Stimulated activated effector memory CD8-positive, alpha-beta T cell treated with anti-CD3 and anti-CD28 coated beads, Interleukin-12 subunit alpha, Interleukin-12 subunit beta, amount 100 ng/mL, for 72 hours (primary cell): ENCODE measurements around the gene TRIM52.
A peak's percentile ranks its signal among the peaks of the same experiment; 100 is the strongest.

Experiments
- ATAC-seq: fragments of 150-1000 bp; cut with Tn5 transposase; 2 replicates; pipeline ENCODE4 v1.10.0; 2021
- DNase-seq, 2 donors: peaks; one replicate each; pipeline ENCODE4 v3.0.0; 2021 to 2022; ENCODE audit warnings: low spot score in 2 of 2
- H3K27ac Mint-ChIP-seq: one replicate; pipeline ENCODE4 v1.8.0; 2022; ENCODE audit warnings: mild to moderate bottlenecking, mixed read lengths
- H3K36me3 Mint-ChIP-seq: one replicate; pipeline ENCODE4 v1.8.0; 2022; ENCODE audit warnings: mild to moderate bottlenecking, mixed read lengths
- H3K4me1 Mint-ChIP-seq: one replicate; pipeline ENCODE4 v1.8.0; 2022; ENCODE audit warnings: mixed read lengths
- H3K4me3 Mint-ChIP-seq: one replicate; pipeline ENCODE4 v1.8.0; 2022; ENCODE audit warnings: mild to moderate bottlenecking, mixed read lengths
- H3K9me3 Mint-ChIP-seq: one replicate; pipeline ENCODE4 v1.8.0; 2022; ENCODE audit warnings: mixed read lengths

The TRIM52 gene

GRCh38 chr5:181265092-181265671 lies 4.2 kb upstream of the TRIM52 start:
- no peak for ATAC-seq
- DNase-seq: no peak
- H3K4me3 Mint-ChIP-seq: no peak overlapping the region
- H3K4me1 Mint-ChIP-seq: peaks cover 9% of the 10 kb centered on the region
- peaks cover 24% of the 10 kb centered on the region for H3K36me3 Mint-ChIP-seq
- no peaks in the 10 kb centered on the region for H3K9me3 Mint-ChIP-seq
- H3K27ac Mint-ChIP-seq: no peak overlapping the region

DNA sequence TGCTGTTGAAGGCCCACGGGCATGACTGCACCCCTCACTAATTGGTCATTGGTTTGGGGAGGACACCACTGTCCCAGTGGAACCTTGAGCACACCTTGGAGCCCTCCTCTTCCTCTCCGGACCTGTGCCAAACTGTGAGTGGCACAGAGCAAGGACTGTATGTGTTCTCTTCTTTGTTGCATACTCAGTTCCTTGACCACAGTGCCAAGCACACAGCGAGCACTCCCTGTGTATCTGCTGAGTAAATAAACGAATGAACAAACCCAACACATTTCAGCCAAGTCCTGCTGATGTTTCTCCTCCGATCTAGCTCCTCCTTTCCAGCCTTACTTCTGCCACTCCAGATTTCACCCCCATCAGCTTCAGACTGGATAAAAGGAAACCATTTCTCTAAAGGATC lies 2.7 kb upstream of the TRIM52 start:
- H3K4me3 Mint-ChIP-seq: peak overlapping the region; percentile 97
- DNase-seq: no peak
- ATAC-seq: no peak
- peaks cover 18% of the 10 kb centered on the region for H3K4me1 Mint-ChIP-seq
- peaks cover 24% of the 10 kb centered on the region for H3K36me3 Mint-ChIP-seq
- H3K27ac Mint-ChIP-seq: peak overlapping the region; percentile 96
- H3K9me3 Mint-ChIP-seq: no peaks in the 10 kb centered on the region

DNA sequence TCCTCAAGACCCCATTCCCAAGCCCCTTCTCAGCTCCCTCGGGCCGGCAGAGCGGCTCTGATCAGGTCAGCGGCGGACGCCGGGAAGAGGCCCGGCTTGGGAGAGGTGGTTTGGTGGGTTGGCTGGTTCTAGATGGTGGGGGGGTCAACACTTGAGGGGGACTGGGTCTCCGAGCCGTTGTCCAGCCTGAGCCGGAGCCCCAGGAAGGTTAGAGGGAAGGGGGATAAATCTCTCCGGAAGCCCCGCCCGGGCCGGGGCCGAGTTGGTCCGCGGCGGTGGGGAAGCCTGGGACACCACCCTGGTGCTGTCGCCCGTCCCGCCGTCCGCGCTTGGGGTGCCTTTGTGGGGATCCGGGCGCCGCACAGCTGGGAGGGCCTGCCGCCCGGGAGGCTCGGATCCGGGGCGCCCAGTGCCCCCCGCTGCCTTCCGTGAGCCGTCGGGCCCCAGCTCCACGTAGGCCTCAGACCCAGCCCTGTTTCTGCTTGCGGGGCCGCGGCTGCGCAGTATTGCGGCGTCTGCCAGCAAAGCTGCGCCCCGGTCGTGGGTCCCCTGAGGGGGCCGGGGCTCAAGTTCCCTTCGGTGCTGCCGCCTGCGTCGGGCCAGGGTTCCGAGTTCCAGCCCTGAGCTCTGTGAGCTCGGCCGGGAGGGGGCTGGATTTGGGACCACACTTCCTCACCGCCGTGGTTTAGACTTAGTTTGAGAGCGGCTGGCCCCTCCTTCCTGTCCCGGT lies 542 bp upstream of the TRIM52 start:
- Mint-ChIP-seq H3K9me3 (no peaks in the 10 kb centered on the region), H3K36me3 (peaks cover 45% of the 10 kb centered on the region), H3K4me1 (peaks cover 24% of the 10 kb centered on the region), H3K4me3 (peak overlapping the region; percentile 97), H3K27ac (peak overlapping the region; percentile 96)
- ATAC-seq (peak; percentile 74), DNase-seq (peak; percentile 67 to 92)

- Mint-ChIP-seq H3K36me3 (peaks cover 58% of the 10 kb centered on the region), H3K4me3 (peak overlapping the region; percentile 97), H3K27ac (peak overlapping the region; percentile 96), H3K4me1 (peaks cover 32% of the 10 kb centered on the region), H3K9me3 (no peaks in the 10 kb centered on the region)
- no peak for DNase-seq
- ATAC-seq: no peak
Measured at GRCh38 chr5:181259974-181260719, 796 bp downstream of the TRIM52 start.

DNA sequence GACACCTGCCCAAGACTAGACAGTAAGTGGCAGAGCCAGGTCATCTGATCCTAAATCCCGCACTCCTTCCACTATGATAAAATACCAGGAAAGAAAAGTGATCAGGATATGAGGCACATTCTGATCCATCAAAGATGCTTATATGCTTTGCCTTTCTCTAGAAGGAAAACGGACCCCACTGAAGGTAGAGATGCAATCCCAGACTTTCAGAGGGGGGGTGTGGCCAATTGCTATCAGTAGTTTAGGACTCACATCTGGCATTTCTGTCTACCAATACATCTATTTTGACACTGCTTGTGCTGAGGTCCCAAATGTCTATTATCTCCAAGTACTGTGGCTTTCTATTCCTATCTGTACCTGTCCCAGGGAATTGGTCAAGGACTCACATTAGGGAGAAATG lies 1.7 kb downstream of the TRIM52 start:
- Mint-ChIP-seq H3K9me3 (no peaks in the 10 kb centered on the region), H3K27ac (peak overlapping the region; percentile 96), H3K4me1 (peaks cover 38% of the 10 kb centered on the region), H3K4me3 (peak overlapping the region; percentile 97), H3K36me3 (peaks cover 64% of the 10 kb centered on the region)
- DNase-seq: no peak
- no peak for ATAC-seq

DNA sequence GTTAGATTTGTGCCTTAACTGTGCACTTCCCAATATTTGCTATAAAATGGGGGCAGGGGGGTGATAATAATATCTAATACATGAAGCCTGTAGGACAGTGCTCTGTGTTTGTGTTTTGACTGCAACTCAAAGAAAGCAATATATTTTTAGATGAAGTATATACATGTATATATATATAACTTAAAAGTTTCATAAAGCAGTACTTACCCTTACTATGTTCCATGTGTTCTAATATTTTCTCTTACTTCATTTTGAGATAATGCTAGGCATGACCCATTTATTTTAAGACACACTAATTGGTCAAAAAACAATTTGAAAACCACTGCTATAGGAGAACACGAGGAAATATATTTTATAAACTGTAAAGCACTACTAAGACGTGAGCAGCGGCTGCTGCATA lies 2.4 kb downstream of the TRIM52 start:
- Mint-ChIP-seq H3K4me3 (peak overlapping the region; percentile 97), H3K9me3 (no peaks in the 10 kb centered on the region), H3K4me1 (peaks cover 44% of the 10 kb centered on the region), H3K27ac (peak overlapping the region; percentile 37), H3K36me3 (peaks cover 64% of the 10 kb centered on the region)
- no peak for DNase-seq
- no peak for ATAC-seq

GRCh38 chr5:181255836-181256578 lies 4.9 kb downstream of the TRIM52 start:
- ATAC-seq (no peak), DNase-seq (no peak)
- H3K9me3 Mint-ChIP-seq: no peaks in the 10 kb centered on the region
- H3K4me1 Mint-ChIP-seq: peaks cover 54% of the 10 kb centered on the region
- peaks cover 77% of the 10 kb centered on the region for H3K36me3 Mint-ChIP-seq
- peak overlapping the region; percentile 23 for H3K27ac Mint-ChIP-seq
- no peak overlapping the region for H3K4me3 Mint-ChIP-seq

- no peak for DNase-seq
- Mint-ChIP-seq H3K4me1 (peaks cover 54% of the 10 kb centered on the region), H3K36me3 (peaks cover 80% of the 10 kb centered on the region), H3K27ac (no peak overlapping the region), H3K9me3 (no peaks in the 10 kb centered on the region), H3K4me3 (no peak overlapping the region)
- ATAC-seq: no peak
Measured at GRCh38 chr5:181255276-181255675, 5.7 kb downstream of the TRIM52 start.

GRCh38 chr5:181248277-181248676 lies 12.7 kb downstream of the TRIM52 start:
- Mint-ChIP-seq H3K4me1 (peaks cover 67% of the 10 kb centered on the region), H3K9me3 (no peaks in the 10 kb centered on the region), H3K36me3 (peaks cover 95% of the 10 kb centered on the region), H3K4me3 (peak overlapping the region; percentile 97), H3K27ac (peak overlapping the region; percentile 100)
- no peak for ATAC-seq
- DNase-seq: no peak

- ATAC-seq (peak; percentile 54), DNase-seq (peak; percentile 68 to 91)
- peak overlapping the region; percentile 97 for H3K4me3 Mint-ChIP-seq
Measured at GRCh38 chr5:181246276-181247049, 14.5 kb downstream of the TRIM52 start.

GRCh38 chr5:181245427-181246275 lies 15.3 kb downstream of the TRIM52 start:
- peaks cover 98% of the 10 kb centered on the region for H3K36me3 Mint-ChIP-seq

More at GRCh38 chr5:181246276-181247049, 14.5 kb downstream of the TRIM52 start:
- H3K36me3 Mint-ChIP-seq: peaks cover 98% of the 10 kb centered on the region
- H3K27ac Mint-ChIP-seq: peak overlapping the region; percentile 100
- H3K9me3 Mint-ChIP-seq: no peaks in the 10 kb centered on the region
- H3K4me1 Mint-ChIP-seq: peaks cover 71% of the 10 kb centered on the region

DNA sequence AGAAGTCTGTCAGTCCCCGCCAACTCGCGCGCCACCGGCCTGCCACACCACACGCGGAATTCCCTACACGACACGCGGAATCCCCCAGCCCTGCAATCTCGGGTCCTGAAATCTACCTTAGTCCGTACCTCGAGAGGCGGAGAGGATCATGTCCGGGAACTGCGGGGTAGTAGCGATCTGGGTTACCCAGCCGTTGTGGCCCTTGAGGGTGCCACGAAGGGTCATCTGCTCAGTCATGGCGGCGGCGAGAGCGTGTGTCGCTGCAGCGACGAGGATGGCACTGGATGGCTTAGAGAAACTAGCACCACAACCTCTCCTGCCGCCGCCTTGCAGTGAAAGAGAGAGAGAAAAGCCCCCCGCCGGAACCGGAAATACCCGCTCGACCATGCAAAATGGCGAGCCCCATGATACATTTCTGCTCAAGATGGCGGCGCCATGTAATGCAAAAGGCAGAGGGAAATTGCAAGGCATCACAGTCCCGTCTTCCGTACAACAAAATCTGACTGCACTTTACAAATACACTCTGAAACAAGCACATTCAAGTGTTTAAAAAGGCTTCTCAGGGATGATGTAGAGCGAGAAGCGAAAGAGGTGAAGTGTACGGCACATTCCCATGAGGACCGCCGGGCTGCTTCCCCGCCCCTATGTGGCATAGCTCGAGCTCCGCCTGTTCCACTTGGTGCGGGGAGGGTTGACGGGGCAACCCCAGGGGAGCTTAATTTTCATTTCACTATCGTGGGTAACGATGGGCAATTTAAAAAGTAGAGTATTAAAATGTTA lies 17.2 kb downstream of the TRIM52 start, which contains the start of gene RACK1:
Gene RACK1, minus strand, starts transcription at position 343 of the 780 bp plus-strand sequence. Its CDS starts 106 bp downstream, at position 237.
- Mint-ChIP-seq H3K4me3 (peak within 1 kb of the TSS; percentile 97), H3K9me3 (no peaks in the 10 kb centered on the region), H3K27ac (peak within 1 kb of the TSS; percentile 100), H3K4me1 (peaks cover 63% of the 10 kb centered on the region), H3K36me3 (peaks cover 98% of the 10 kb centered on the region)
- DNase-seq (peak; percentile 69 to 93), ATAC-seq (peak; percentile 77)

More at GRCh38 chr5:181245427-181246275, 15.3 kb downstream of the TRIM52 start:
- Mint-ChIP-seq H3K4me3 (peak overlapping the region; percentile 97), H3K27ac (peak overlapping the region; percentile 100), H3K4me1 (peaks cover 71% of the 10 kb centered on the region), H3K9me3 (no peaks in the 10 kb centered on the region)
- DNase-seq (no peak), ATAC-seq (peak; percentile 0)

GRCh38 chr5:181243018-181243563 lies 17.9 kb downstream of the TRIM52 start:
- H3K9me3 Mint-ChIP-seq: no peaks in the 10 kb centered on the region
- DNase-seq (no peak), ATAC-seq (no peak)
- H3K4me3 Mint-ChIP-seq: peak overlapping the region; percentile 97
- peaks cover 98% of the 10 kb centered on the region for H3K36me3 Mint-ChIP-seq
- H3K27ac Mint-ChIP-seq: peak overlapping the region; percentile 100
- peaks cover 63% of the 10 kb centered on the region for H3K4me1 Mint-ChIP-seq
